NCI-H446 (cell line): ENCODE results near the gene EPHB1.
"Not testable (repeated sequence)": the region's sequence is repeated elsewhere in the genome, so short reads cannot be mapped to it uniquely, and the experiment has no call there.

ENCODE experiments used
- DNase-seq, 2 experiments: peaks; one replicate each; lab custom pipeline; 2025; lab: John Stamatoyannopoulos, UW

The EPHB1 gene

DNA sequence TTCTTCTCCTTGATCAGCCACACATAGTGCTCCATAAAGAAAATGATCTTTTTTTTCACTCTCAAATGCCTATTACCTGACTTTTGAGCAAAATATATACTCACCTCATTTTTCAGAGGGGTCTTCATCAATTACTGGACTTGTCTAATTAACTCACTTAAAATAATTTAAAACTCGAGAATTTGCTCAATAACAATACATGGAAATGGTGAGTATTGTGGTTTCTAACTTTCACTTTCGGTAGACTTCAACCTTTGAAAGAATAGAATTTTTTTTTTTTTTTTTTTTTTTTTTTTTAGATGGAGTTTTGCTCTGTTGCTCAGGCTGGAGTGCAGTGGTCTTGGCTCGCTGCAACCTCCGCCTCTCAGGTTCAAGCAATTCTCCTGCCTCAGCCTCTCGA lies 17.7 kb upstream of the EPHB1 start:
- no peak for DNase-seq

DNA sequence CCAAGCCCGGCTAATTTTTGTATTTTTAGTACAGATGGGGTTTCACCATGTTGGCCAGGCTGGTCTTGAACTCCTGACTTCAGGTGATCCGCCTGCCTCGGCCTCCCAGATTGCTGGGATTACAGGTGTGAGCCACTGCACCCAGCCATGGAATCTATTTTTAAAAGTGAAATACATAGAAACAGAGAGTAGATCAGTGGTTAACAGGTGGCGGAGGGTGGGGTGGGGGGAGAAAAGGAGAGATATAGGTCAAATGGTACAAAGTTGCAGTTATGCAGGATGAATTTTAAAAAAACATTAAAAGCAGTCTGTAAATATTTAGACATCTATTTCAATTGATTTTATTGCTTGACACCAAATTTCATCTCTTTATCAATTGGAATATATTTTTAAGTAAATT lies 6.8 kb upstream of the EPHB1 start:
- not testable (repeated sequence) for DNase-seq

DNA sequence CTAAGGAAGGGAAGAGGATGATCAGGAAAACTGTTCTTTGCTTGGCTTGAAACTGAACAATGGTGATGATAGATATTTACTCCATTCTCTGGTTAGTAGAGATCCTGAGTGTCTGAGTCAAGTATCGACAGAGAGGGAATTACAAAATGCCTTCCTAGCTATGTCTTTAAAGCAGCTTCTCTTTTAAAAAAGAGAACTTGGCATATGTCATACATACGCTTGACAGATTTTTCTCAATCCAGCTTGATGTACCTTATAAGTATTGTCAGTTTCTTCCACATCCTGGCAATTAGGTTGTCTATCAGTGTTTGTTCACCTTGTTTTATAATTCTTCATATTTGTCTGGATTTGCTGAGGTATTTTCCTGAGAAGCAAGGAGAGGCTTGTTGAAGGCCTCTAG lies 5.0 kb upstream of the EPHB1 start:
- no peak for DNase-seq

DNA sequence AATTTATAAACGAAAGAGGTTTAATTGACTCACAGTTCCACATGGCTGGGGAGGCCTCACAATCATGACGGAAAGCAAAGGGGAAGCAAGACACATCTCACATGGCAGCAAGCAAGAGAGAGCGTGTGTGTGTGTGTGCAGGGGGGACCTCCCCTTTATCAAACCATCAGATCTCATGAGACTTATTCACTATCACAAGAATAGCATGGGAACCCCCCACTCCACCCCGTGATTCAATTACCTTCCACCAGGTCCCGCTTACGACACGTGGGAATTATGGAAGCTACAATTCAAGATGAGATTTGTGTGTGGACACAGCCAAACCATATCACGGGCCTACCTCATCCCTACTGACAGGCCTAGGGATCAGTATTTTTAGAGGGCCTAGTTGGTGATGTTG lies 3.1 kb upstream of the EPHB1 start:
- DNase-seq, result no peak

DNA sequence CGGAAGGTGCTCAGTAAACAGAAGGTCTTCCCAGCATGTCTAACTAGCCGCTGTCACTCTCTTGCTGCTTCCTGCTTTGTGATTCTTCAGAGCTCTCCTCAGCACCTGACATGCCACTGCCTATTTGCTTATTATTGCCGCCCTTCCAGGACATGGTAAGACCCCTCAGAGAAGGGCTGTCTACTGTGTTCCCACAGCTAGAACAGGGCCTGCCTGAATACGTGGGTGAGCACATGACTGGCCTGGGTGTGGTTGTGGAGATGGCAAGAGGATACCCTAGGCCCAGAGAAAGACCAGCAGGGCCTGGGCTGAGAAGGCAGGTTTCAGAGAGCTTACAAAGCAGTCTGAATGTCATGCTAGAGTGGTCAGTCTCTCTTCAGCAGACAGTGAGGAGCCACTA lies 2.4 kb upstream of the EPHB1 start:
- no peak for DNase-seq

DNA sequence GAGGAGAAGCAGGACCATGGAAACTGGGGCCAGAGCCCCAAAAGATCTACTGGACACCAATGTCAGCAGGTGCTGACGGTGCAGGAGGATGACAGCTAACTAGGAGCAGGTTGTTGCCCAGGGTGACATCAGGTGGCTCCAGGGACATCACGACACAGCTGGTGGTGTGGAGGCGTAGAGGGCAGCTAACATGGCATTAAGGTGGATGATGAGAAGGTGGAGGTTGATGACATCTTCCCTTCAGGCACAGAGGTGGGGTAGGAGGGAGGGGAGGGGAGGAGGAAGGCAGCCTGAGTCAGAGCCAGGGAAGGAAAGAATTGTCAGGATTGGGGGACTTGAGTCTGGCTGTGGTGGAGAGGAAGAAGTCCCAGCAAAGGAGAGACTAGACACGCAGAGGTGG lies 1.5 kb upstream of the EPHB1 start:
- DNase-seq, result no peak

DNA sequence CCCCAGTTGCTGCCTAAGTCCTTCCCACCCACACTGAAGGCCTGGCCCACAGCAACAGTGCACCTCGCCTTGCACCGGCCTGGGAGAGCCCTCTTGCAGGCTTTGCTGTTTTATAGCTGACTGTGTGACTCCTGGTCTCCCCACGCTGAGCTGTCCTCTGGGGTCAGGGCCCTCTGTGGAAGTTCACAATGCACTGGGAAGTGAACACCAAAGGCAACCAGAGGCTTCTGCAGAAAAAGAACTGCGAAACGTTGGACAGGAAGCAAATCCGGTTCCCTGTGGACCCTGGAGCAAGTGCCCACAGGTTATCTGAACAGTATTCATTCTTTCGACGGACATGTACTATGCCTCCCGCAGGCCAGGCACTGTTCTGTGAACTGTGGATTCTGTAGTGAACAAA lies 737 bp upstream of the EPHB1 start:
- no peak for DNase-seq

DNA sequence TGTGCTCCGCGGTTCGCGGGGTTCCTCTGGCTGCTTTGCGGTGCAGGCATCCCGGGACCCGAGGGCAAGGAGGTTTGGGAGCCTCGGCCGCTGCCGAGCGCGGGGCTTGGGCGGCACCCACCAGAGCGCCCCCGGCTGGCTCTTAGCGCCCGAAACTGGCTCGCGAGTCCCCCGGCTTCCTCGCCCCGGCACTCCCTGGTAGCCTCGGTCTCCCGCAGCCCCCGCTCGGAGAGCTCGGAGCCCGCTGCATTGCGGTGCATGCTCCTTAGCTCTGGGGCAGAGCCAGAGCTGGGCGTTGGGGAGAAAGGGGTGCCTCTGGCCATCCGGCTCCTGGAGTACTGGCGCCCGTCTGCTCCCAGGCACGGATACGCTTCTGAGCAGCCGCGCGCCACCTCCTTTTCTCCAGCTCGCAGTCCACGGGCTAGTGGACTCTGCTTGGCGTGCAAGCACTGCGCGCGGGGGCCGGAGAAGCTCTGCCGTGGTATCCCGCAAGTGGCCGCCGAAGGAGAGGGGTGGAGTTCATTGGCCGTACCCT lies 753 bp downstream of the EPHB1 start:
- peak in 1 of 2 experiments; percentile 24 for DNase-seq

DNA sequence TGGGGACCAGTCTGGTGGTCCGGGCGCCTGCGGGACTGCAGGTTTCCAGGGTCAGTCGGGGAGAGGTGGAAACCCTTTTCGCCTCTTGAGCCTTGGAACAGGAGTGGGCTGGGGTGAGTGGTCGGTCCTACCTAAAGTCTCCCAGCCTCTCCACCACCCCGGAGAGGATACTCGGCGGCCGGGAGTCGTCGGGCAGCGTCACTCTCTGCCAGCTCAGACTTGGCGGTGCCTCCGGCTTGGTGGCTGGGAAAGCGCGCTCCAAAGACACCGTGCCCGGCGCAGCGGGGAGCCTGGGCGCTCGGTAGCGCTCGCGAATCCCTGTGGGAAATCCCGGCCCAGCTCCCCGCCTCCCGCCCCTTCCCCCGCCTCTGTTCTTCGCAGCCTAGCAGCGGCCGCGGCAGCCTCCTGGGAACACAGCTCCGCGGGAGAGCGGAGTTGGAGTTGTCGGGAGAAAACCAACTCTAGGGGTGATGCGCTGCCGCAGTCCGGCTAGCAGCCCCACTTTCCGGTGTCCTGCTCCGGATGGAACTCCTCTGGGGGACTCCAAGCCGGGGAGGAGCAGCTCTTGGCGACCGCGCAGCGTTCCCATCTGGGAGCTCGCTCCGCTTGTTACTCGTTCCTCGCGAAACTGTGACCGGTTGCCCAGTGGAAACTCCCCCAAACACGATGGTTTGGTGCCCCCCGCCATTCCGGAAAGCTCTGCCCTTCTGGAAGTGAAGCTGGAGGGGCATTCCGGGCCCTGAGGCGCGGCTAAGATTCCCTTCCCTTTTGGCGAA lies 1.4 kb downstream of the EPHB1 start:
- no peak for DNase-seq

DNA sequence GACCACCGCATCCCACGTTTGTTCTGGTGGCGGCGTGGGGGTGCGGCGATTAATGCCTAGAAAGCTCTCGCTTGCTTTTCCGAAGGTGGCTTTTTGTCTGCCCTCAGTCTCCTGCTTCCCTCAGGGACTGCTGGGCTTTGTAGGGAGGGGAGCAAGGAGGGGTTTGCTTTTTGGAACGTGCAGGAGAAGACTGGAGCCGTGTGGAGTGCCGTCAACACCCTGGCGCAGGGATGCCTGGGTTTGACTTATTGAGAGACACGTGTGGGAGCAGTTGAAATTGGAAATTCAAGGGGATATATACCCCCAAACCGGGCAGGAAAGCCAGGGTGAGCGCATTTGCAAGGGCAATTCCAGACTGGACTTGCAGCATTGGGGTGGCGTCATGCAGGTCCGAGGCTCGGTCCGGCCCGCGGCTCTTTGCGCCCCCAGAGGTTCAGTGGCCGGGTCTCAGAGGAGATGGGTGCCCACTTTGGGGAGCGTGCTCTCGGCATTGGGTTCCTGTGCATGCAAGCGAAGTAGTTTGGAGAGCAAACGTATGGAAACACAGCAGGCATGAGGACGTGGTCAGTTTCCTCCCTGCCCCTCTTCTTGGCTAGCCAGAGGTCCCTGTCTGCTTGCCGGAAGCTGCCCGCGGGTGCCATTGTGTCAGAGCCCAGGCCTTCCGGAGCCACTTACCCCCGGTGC lies 2.1 kb downstream of the EPHB1 start:
- DNase-seq, result no peak

DNA sequence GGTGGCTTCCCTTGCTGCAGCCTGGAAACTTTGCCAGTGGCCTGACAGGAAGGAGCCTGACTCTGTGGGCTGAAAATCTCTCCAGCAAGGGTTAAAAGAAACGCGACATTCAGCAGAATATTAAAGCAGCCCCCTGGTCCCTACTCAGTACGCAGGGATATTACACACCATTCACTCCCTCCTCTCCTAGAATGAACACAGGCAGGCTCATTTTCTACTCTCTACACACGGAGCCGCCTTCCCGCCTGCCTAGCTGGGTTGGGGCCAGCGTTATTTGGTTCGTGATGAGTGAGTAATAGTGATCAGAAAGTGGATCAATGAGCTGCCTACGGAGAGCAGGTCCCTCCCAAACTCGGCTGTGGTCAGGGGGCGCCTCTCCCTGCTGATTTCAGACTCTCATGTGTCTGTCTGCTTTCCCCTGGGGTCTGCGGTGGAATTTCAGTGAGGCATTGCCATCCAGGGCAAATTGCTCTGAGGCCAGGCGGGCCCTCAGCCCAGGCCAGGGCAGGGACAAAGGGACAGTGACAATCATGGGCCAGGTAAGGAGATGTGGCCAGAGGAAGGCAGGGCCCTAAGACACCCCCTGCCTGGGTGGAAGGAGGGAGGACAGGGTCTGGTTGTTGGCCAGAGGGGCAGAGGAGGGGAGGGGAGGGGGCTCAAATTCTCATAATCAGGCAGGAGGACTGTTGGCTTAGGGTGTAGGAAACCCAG lies 2.8 kb downstream of the EPHB1 start:
- DNase-seq, result no peak

DNA sequence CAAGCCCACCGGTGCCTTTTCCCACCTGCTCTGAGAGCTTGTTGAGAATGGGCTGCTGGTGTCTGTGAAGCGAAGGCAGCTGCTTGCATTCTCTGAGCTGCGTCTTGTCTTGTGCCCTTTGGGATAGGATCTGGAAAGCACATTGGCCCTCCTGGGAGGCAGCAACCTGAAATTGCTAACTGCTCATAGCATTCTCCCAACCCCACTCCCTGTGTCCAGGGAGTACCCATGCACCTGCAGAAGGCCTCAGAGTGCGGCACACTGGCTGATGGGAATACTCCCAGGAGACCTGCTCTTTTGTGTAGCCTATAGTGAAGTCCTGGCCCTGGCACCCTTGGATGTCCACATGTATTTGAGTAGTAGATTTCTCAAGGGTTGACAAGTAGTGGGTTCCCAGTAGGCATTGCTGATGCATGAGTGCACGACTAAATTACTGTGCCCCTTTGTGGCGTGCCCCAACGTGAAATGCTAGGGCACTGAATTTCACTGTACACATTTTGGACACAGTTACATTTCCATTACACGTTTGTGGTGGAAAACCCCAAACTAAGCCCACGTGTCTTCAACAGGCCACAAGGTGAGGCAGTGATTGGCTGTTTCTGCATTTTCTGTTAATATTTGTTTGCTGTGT lies 3.7 kb downstream of the EPHB1 start:
- DNase-seq, result no peak

DNA sequence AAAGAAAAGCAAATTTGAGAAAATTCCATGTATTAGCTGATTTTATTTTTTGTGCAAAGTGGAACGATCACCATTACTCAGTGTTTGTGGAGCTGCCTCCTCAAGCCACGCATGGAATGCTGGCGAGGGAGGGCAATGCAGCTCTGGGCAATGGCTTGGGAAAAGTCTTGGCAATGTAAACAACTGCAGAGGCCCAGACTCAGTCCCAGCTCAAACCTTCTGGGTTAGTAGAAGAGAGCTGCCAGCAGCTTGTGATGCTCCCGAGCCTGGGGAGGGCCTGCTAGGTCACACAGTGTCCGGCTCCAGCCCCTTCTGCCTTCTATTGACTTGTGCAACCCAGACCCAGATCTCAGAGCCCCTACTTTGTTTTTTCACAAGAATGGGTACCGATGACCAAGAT lies 4.3 kb downstream of the EPHB1 start:
- peak; percentile 19 to 59 for DNase-seq

DNA sequence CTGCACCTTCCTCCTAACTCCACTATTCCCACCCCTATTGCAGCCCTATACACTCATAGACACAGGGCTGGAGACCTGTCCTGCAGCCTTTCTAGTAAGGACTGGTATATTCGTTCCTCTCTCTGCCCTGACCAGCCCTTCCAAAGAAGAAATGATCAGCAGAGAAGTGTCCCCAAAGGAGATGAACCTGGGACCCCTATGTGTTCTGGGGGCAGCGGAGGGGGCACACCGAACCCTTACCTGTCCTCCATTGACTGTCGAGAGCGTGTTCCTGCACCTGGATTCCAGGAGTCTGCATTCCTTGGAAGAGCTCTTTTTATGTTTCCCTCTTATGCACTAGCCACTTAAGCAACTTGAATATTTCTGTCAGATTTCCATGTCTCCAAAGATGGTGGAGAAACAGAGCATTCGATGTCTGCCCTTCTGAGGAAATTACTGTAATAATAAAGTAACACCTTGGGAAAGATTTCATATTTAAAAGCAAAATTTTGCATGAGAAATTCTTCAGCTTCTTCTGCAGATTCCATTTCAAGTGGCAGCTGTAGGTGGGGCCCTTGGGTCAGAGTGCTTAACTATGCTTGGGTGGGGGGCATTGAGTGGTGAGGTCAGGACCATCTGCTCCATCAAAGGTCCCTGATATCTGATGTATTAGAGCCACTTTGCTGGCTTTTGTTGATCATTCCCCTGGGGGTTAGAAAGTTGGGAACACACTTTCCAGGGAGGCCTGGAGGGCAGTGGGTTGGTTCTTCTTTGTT lies 6.3 kb downstream of the EPHB1 start:
- no peak for DNase-seq

DNA sequence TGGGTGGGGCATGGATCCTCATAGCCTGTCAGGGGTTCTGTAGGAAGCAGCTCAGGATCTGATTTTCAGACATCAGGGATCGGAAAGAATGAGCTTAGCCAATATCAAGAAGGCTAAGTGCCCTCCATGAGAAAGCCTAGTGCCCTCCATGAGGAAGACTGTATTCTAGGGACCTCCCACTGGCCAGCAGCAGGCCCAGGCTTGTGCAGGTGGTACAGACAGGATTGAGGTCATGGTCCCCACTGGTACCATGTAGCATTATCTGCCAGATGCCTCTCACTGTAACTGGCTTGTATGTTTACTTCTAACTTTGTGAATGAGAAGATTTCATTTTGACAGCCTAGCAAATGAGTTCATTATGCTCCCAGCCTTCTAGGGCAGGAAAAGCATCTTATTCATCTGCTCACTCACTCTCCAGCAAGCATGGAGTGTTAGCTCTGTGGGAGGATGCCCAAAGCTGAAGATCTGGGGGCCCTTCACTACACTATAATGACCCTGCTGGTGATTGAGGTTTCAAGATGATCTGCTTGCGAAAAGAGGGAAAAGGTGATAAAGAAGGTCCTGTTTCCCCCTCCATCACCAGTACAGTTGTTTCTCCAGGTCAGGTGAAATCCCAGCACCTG lies 7.5 kb downstream of the EPHB1 start:
- no peak for DNase-seq

DNA sequence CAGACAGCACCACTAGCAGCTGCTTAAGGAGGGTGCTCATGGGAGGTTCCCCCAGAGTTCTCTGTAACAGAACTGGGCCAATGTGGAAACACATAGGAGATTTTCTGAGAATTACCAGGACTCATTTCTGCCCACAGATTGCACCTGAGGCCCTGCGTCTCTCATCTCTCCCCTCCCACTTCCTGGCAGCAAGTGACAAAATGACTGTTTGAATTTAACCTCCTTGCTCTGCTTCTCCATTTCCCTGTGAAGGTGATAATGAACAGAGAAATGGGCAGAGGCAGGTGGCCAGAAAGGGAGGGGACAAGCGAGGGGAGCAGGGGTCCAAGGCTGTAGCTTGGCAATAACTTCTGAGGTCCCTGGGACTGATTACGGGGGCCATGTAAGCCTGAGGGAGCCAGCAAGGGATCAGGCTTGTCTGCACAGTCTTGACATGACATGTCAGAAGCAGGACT lies 8.0 kb downstream of the EPHB1 start:
- DNase-seq, result no peak

DNA sequence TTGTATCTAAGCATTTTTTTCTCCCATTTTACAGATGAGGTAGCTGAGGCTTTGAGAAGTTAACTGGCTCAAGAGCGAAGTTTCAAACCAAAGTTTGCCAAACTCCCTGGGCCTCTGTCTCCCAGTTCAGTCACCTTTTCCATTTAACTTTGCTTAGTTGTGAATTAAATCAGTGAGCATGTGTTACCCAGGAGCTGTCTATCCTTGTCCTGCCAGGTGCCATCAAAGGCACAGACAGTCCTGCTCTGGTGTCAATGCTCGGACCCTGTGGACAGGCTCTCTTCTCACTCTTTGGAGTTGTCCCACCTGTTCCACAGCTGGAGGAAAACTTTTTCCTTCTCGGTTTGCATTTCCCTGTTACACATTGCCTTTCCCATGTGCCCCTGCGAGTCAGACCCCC lies 8.6 kb downstream of the EPHB1 start:
- no peak for DNase-seq

DNA sequence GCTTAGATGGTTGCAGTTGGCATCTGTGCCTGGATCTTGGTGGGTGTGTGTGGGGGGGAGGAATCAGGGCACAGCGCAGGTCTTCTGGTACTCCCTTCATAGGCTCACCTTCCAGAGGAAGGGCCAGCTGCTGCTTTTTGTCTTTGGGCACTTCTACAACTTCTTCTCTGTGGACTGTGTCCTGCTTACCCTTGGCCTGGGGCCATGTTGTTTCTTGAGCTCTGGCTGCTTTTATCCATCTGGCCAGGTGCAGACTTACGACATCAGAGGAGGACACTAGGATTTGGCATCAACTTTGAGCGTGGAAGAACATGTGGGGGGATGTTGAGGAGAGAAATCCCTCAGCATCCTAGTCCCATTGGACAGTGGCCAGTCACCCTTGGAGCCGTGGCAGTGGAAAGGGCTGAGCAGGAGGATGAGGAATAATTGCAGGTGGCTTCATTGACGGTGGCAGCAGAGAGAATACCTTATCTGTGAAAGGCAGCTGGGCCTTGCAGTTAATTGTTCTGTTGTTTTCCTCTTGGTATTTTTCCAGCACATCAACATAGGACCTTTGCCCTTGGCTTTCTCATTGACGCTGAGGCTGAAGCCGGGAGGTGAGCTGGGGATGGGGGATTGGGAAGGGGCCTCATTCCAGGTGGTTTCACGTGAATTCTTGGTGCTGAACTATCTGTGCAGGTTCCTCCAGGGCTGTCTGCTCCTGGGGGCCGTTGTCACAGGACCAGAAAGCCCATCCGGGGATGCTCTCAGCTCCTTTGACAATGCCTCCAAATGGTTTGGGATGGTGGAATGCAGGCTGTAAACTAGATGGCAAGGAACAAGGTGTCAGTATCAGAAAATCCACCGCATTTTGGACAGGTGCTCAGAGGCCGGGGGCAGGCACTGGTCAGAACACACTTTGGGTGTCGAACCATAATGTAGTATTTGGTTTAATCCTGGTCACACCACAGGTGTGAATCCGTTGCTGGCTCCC lies 9.7 kb downstream of the EPHB1 start:
- DNase-seq, result no peak

DNA sequence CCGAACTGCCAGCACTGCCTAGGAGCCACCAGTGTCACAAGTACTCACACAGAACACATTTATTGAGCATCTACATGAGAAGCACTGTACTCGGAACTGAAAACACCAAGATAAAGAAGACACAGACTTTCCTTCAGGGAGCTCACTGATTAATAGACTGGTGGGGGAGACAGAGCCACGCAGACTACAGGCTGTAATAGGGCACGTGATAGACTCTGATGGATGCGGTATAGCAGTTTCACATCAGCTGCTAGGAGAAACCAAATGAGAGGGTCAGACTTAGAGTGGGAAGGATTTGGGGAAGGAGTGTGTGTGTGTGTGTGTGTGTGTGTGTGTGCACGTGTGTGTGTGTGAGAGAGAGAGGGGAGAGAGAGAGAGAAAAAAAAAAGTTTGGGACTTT lies 12.1 kb downstream of the EPHB1 start:
- no peak for DNase-seq

DNA sequence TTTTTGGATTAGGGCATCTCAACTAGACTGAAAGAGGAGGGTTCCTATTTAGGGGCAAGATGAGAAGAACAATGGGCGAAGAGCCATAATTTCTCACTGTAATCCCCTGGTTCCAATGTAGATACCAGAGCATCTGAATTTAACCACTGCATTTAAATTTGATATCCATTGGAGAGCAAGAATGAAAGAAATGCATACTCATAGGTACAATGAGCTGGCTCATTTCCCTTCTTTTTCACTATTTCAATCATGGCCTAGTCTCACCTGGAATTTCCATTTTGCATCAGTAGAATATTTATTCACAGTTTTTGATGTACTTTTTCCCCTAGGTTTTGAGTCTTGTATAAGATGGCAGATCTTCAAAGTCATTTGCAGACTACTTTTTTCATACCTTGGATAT lies 13.8 kb downstream of the EPHB1 start:
- DNase-seq, result no peak
